Panc1 (cell line): ENCODE results near the gene ACP3. TPM values are rescaled to one million over a fixed set of nuclear protein-coding genes. Genes with fewer than 3 reads are reported as not detected.

Experiments used
- ATAC-seq: fragments of 200-7000 bp; cut with Tn5 transposase; 2 replicates; pipeline ENCODE4 v1.9.1; 2020; ENCODE audit warnings: mild to moderate bottlenecking, moderate library complexity
- BruUV-seq: library from RNA; stranded (reverse); fragments of 400-500 nt; replicated peaks from 2 replicates; lab custom pipeline; 2021; lab: Mats Ljungman, UMichigan
- CTCF ChIA-PET: fragments of 300-600 bp; sonication (Branson Sonifier 250); formaldehyde crosslinking; loops from one replicate; lab custom pipeline; 2022; ENCODE audit warnings: antibody characterized with exemption; lab: Charles Lee
- POLR2A ChIA-PET: fragments of 300-600 bp; sonication (Branson Sonifier 250); formaldehyde crosslinking; loops from one replicate; lab custom pipeline; 2022; ENCODE audit warnings: antibody characterized with exemption; lab: Charles Lee
- DNase-seq: peaks from one replicate; pipeline ENCODE4 v3.0.0-alpha.2; 2010; ENCODE audit warnings: low read depth, low spot score
- H3K27ac ChIP-seq: 2 replicates; pipeline ENCODE4 v1.5.1; 2011; ENCODE audit warnings: mild to moderate bottlenecking, low read length, inconsistent platforms
- H3K27me3 ChIP-seq: fragments of 200-500 bp; sonication (Bioruptor generic); 2 replicates; pipeline ENCODE4 v1.6.0; 2014; ENCODE audit warnings: low read length, inconsistent platforms; ENCODE audit not compliant: control insufficient read depth, insufficient read depth
- H3K36me3 ChIP-seq: fragments of 200-500 bp; sonication (Bioruptor generic); 2 replicates; pipeline ENCODE4 v1.5.1; 2014; ENCODE audit warnings: inconsistent platforms, mild to moderate bottlenecking, low read length, moderate library complexity; ENCODE audit not compliant: control insufficient read depth, insufficient read depth
- H3K4me1 ChIP-seq: 2 replicates; pipeline ENCODE4 v1.5.1; 2011; ENCODE audit warnings: inconsistent platforms, mild to moderate bottlenecking, low read length, moderate library complexity; ENCODE audit not compliant: control insufficient read depth, insufficient read depth
- H3K4me3 ChIP-seq, 2 experiments: 2 replicates each; pipeline ENCODE4 v1.5.1; 2011 to 2012; ENCODE audit warnings: low read depth in 2 of 2, low read length in 2 of 2, mild to moderate bottlenecking in 2 of 2, inconsistent platforms in 1 of 2, moderate library complexity in 1 of 2
- H3K9me3 ChIP-seq: fragments of 200-500 bp; sonication (Bioruptor generic); 2 replicates; pipeline ENCODE4 v1.5.1; 2014; ENCODE audit warnings: low read depth, mild to moderate bottlenecking, inconsistent platforms, low read length, moderate library complexity; ENCODE audit not compliant: control insufficient read depth, insufficient read depth
- POLR2AphosphoS5 ChIP-seq: IDR thresholded peaks from 2 replicates; pipeline ENCODE4 v1.6.1; 2012; ENCODE audit warnings: mild to moderate bottlenecking, low read depth, low read length, moderate library complexity
- SIN3A ChIP-seq: IDR thresholded peaks from 2 replicates; pipeline ENCODE4 v1.6.1; 2012; ENCODE audit warnings: low read depth, mild to moderate bottlenecking, low read length, moderate library complexity, borderline replicate concordance; ENCODE audit not compliant: insufficient read depth
- TCF7L2 ChIP-seq: IDR thresholded peaks from 2 replicates; pipeline ENCODE4 v1.6.1; 2011; ENCODE audit warnings: mild to moderate bottlenecking, low read depth, low read length, inconsistent platforms
- in situ Hi-C: cut with HindIII; loops from 2 replicates; pipeline ENCODE4 v1.10.0; 2016; ENCODE audit warnings: low sequenced_read_pairs, low pct_unique_long_range_greater_than_20kb
- intact Hi-C: fragments of 100-400 bp; cut with micrococcal nuclease; formaldehyde crosslinking; loops from one replicate; pipeline ENCODE4 v1.10.0; 2022; ENCODE audit not compliant: unreplicated experiment
- total RNA-seq: library from RNA; stranded (reverse); gene quantifications from one replicate; pipeline ENCODE4 v1.2.1, GENCODE V29; 2021; ENCODE audit not compliant: unreplicated experiment
- TF ChIP-seq, protein P1 (sequence below): fragments of 450-650 bp; IDR thresholded peaks from 2 replicates; pipeline ENCODE4 v1.5.1; 2017; ENCODE audit warnings: mild to moderate bottlenecking
- TF ChIP-seq, protein P2 (sequence below), 2 experiments: IDR thresholded peaks; 2 replicates each; pipeline ENCODE4 v1.6.1; 2011 to 2012; ENCODE audit warnings: low read depth in 2 of 2, control low read depth in 1 of 2, low read length in 1 of 2, mild to moderate bottlenecking in 1 of 2, moderate library complexity in 1 of 2; ENCODE audit not compliant: insufficient read depth in 1 of 2

ACP3 gene
- total RNA-seq, 1 experiment from 2014 or later = not detected

DNA sequence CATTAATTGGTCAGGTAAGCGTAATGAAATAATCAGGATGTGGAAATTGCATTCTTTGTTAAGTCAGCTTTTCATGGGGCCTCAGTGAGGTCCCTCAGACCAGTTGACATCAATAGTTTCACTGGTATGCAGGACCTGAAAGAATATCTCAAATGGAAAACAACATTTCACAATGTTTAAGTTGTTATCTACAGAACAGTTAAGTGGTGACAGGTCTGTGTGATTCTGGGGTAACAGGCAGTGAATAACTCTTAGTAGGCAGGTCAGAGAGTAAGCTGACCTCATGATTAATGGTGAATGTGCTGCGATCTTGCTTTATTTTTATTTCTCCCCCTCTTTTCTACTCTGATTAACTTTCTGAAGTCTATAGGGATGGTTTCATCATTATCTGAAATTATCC lies 28.9 kb upstream of the ACP3 start:
- Histone ChIP-seq H3K36me3 (no peaks in the 10 kb centered on the region), H3K9me3 (no peaks in the 10 kb centered on the region), H3K4me3 (no peak overlapping the region), H3K27me3 (peaks cover 4% of the 10 kb centered on the region; the same call in 1 of the 2 replicates), H3K4me1 (no peaks in the 10 kb centered on the region), H3K27ac (no peak overlapping the region)
- intact Hi-C loops = no loop called here
- TF ChIP-seq POLR2AphosphoS5 (no peak), SIN3A (no peak), TCF7L2 (no peak)
- TF ChIP-seq, protein P1, sequence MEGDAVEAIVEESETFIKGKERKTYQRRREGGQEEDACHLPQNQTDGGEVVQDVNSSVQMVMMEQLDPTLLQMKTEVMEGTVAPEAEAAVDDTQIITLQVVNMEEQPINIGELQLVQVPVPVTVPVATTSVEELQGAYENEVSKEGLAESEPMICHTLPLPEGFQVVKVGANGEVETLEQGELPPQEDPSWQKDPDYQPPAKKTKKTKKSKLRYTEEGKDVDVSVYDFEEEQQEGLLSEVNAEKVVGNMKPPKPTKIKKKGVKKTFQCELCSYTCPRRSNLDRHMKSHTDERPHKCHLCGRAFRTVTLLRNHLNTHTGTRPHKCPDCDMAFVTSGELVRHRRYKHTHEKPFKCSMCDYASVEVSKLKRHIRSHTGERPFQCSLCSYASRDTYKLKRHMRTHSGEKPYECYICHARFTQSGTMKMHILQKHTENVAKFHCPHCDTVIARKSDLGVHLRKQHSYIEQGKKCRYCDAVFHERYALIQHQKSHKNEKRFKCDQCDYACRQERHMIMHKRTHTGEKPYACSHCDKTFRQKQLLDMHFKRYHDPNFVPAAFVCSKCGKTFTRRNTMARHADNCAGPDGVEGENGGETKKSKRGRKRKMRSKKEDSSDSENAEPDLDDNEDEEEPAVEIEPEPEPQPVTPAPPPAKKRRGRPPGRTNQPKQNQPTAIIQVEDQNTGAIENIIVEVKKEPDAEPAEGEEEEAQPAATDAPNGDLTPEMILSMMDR = no peak
- TF ChIP-seq, protein P2, sequence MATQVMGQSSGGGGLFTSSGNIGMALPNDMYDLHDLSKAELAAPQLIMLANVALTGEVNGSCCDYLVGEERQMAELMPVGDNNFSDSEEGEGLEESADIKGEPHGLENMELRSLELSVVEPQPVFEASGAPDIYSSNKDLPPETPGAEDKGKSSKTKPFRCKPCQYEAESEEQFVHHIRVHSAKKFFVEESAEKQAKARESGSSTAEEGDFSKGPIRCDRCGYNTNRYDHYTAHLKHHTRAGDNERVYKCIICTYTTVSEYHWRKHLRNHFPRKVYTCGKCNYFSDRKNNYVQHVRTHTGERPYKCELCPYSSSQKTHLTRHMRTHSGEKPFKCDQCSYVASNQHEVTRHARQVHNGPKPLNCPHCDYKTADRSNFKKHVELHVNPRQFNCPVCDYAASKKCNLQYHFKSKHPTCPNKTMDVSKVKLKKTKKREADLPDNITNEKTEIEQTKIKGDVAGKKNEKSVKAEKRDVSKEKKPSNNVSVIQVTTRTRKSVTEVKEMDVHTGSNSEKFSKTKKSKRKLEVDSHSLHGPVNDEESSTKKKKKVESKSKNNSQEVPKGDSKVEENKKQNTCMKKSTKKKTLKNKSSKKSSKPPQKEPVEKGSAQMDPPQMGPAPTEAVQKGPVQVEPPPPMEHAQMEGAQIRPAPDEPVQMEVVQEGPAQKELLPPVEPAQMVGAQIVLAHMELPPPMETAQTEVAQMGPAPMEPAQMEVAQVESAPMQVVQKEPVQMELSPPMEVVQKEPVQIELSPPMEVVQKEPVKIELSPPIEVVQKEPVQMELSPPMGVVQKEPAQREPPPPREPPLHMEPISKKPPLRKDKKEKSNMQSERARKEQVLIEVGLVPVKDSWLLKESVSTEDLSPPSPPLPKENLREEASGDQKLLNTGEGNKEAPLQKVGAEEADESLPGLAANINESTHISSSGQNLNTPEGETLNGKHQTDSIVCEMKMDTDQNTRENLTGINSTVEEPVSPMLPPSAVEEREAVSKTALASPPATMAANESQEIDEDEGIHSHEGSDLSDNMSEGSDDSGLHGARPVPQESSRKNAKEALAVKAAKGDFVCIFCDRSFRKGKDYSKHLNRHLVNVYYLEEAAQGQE (IDR thresholded peaks at IDR 0.05; ENCODE audit: insufficient read depth in 1 of 2, low read depth in 2 of 2, low read length in 1 of 2) = no peak
- CTCF ChIA-PET = no interaction called here
- POLR2A ChIA-PET = no interaction called here
- no peak for ATAC-seq
- no peak for DNase-seq
- no TSS peak for BruUV-seq
- in situ Hi-C loops = no loop called here

DNA sequence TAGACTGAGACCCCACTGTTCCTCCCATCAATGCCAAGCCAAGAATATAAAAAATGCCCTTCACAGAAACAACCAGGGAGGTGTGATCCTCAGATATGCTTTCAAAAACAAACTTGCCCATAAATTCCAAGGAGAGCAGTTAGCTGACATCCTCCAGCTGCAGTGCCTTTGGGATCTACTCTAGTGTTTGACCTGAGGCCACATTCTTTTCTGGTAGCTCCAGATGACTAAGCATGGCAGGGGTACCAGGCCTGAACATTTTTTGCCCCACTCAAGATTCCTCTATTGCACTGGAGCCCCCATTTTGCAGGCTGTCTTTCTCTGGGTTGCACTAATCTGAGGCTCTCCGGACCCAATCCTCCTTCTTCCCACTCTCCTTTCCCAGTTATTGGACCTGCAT lies 27.9 kb upstream of the ACP3 start:
- in situ Hi-C loops (no loop called here), intact Hi-C loops (no loop called here)
- TF ChIP-seq SIN3A (no peak), POLR2AphosphoS5 (no peak), TCF7L2 (no peak)
- TF ChIP-seq, protein P2 (IDR thresholded peaks at IDR 0.05; ENCODE audit: insufficient read depth in 1 of 2, low read depth in 2 of 2, low read length in 1 of 2) = no peak
- TF ChIP-seq, protein P1 = no peak
- Histone ChIP-seq H3K4me1 (no peaks in the 10 kb centered on the region), H3K4me3 (no peak overlapping the region), H3K27me3 (peaks cover 4% of the 10 kb centered on the region; the same call in 1 of the 2 replicates), H3K36me3 (no peaks in the 10 kb centered on the region), H3K9me3 (no peaks in the 10 kb centered on the region), H3K27ac (no peak overlapping the region)
- ATAC-seq = no peak
- no TSS peak for BruUV-seq
- CTCF ChIA-PET = no interaction called here
- no peak for DNase-seq
- POLR2A ChIA-PET = interaction anchor here (0.6 kb wide), 1 partner anchor 900 kb away, joined by 3 read pairs; no protein-coding TSS in a partner anchor
